Measurements from ENCODE around the gene VRK1. TPM values are rescaled to one million over a fixed set of nuclear protein-coding genes. Genes with fewer than 3 reads are reported as not detected.

Gene VRK1
- total RNA-seq, 1 donor from 2014 or later, result 126 TPM

DNA sequence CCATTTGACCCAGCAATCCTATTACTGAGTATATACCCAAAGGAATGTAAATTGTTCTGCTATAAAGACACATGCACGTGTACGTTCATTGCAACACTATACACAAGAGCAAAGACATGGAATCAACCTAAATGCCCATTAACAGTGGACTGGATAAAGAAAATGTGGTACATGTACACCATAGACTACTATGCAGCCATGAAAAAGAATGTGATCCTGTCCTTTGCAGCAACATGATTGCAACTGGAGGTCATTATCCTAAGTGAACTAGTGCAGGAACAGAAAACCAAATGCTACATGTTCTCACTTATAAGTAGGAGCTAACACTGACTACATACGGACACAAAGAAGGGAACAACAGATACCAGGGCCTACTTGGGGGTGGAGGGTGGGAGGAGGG is 45.7 kb upstream of the VRK1 start:
- Histone ChIP-seq H3K9me3 (ENCODE audit: low read depth) (no peaks in the 10 kb centered on the region), H3K27ac (no peak overlapping the region), H3K27me3 (no peaks in the 10 kb centered on the region), H2AFZ (replicated peaks) (no peak overlapping the region), H4K20me1 (ENCODE audit: low read depth) (no peaks in the 10 kb centered on the region), H3K9ac (no peak overlapping the region), H3F3A (ENCODE audit: low read depth) (peaks cover 15% of the 10 kb centered on the region), H3K4me3 (no peak overlapping the region), H3K4me2 (no peak overlapping the region), H3K79me2 (ENCODE audit: low read depth) (no peaks in the 10 kb centered on the region), H3K36me3 (no peaks in the 10 kb centered on the region), H3K4me1 (peaks cover 20% of the 10 kb centered on the region)
- Mint-ChIP-seq H3K4me3 (no peak overlapping the region), H3K4me1 (peaks cover 43% of the 10 kb centered on the region), H3K36me3 (no peaks in the 10 kb centered on the region), H3K27ac (no peak overlapping the region), H3K27me3 (ENCODE audit: insufficient read depth, low read depth) (peaks cover 2% of the 10 kb centered on the region), H3K9me3 (no peaks in the 10 kb centered on the region)
- DNase-seq (ENCODE audit: low spot score), result no peak
- TF ChIP-seq EZH2 (IDR thresholded peaks at IDR 0.05), result no peak
- TF ChIP-seq EZH2phosphoT487 (IDR thresholded peaks at IDR 0.05), result no peak
- TF ChIP-seq, protein P1, sequence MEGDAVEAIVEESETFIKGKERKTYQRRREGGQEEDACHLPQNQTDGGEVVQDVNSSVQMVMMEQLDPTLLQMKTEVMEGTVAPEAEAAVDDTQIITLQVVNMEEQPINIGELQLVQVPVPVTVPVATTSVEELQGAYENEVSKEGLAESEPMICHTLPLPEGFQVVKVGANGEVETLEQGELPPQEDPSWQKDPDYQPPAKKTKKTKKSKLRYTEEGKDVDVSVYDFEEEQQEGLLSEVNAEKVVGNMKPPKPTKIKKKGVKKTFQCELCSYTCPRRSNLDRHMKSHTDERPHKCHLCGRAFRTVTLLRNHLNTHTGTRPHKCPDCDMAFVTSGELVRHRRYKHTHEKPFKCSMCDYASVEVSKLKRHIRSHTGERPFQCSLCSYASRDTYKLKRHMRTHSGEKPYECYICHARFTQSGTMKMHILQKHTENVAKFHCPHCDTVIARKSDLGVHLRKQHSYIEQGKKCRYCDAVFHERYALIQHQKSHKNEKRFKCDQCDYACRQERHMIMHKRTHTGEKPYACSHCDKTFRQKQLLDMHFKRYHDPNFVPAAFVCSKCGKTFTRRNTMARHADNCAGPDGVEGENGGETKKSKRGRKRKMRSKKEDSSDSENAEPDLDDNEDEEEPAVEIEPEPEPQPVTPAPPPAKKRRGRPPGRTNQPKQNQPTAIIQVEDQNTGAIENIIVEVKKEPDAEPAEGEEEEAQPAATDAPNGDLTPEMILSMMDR (IDR thresholded peaks at IDR 0.05), result no peak

DNA sequence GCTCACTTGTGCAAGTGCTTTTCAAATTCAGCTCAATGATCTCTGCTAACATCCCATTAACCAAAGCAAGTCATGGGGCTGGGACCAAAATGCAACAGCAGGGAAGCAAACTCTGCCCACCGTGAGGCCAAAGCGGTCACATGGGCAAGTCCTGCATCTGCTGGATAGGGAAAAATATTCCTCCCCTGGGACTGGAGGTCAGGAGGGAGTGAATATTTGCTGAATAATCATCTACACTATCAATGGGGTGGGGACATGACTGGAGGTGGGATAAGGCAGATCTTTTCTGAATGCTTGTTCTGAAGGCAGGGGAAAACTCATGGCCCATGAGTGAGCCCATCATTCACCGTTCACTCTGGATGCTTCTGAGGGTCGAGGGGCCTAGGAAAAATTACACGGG is 45.1 kb upstream of the VRK1 start:
- Histone ChIP-seq H3K4me2 (no peak overlapping the region), H3K9me3 (ENCODE audit: low read depth) (no peaks in the 10 kb centered on the region), H3K4me3 (no peak overlapping the region), H3K36me3 (no peaks in the 10 kb centered on the region), H3K4me1 (peaks cover 20% of the 10 kb centered on the region), H4K20me1 (ENCODE audit: low read depth) (no peaks in the 10 kb centered on the region), H2AFZ (replicated peaks) (no peak overlapping the region), H3K9ac (no peak overlapping the region), H3F3A (ENCODE audit: low read depth) (peaks cover 15% of the 10 kb centered on the region), H3K27ac (no peak overlapping the region), H3K79me2 (ENCODE audit: low read depth) (no peaks in the 10 kb centered on the region), H3K27me3 (no peaks in the 10 kb centered on the region)
- no peak overlapping the region for H3K4me3 Mint-ChIP-seq
- H3K36me3 Mint-ChIP-seq, result no peaks in the 10 kb centered on the region
- peaks cover 5% of the 10 kb centered on the region for H3K27me3 Mint-ChIP-seq (ENCODE audit: insufficient read depth, low read depth)
- no peaks in the 10 kb centered on the region for H3K9me3 Mint-ChIP-seq
- H3K27ac Mint-ChIP-seq, result peak overlapping the region; percentile 74
- no peak for DNase-seq (ENCODE audit: low spot score)
- H3K4me1 Mint-ChIP-seq, result peaks cover 44% of the 10 kb centered on the region
- TF ChIP-seq, protein P1 (IDR thresholded peaks at IDR 0.05), result no peak
- TF ChIP-seq EZH2phosphoT487 (IDR thresholded peaks at IDR 0.05), result no peak
- no peak for TF ChIP-seq EZH2 (IDR thresholded peaks at IDR 0.05)

DNA sequence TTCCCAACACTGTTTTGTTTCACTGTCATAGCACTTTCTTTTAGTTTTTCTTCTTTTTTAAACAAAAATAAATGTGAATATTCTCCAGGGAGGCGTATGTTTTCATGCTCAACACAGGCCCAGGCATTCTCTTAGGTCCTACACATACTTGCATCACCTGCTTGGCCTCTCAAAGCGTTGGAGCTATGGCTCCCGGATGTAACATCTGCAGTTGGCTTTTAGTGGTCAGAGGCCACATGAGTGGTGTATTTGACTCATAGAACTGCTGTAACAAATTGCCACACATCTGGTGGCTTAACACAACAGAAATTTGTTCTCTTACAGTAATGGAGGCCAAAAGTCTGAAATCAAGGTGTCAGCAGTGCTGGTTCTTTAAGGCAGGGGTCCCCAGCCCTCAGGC is 44.6 kb upstream of the VRK1 start:
- DNase-seq (ENCODE audit: low spot score), result no peak
- H3K4me1 Mint-ChIP-seq, result peaks cover 45% of the 10 kb centered on the region
- Histone ChIP-seq H2AFZ (replicated peaks) (no peak overlapping the region), H3K4me3 (no peak overlapping the region), H3K79me2 (ENCODE audit: low read depth) (no peaks in the 10 kb centered on the region), H3K4me2 (no peak overlapping the region), H4K20me1 (ENCODE audit: low read depth) (no peaks in the 10 kb centered on the region), H3K36me3 (no peaks in the 10 kb centered on the region), H3K9me3 (ENCODE audit: low read depth) (no peaks in the 10 kb centered on the region), H3K4me1 (peaks cover 20% of the 10 kb centered on the region), H3K27me3 (no peaks in the 10 kb centered on the region), H3F3A (ENCODE audit: low read depth) (peaks cover 15% of the 10 kb centered on the region), H3K27ac (no peak overlapping the region), H3K9ac (no peak overlapping the region)
- H3K4me3 Mint-ChIP-seq, result no peak overlapping the region
- peaks cover 8% of the 10 kb centered on the region for H3K27me3 Mint-ChIP-seq (ENCODE audit: insufficient read depth, low read depth)
- no peak for TF ChIP-seq EZH2phosphoT487 (IDR thresholded peaks at IDR 0.05)
- TF ChIP-seq EZH2 (IDR thresholded peaks at IDR 0.05), result no peak
- TF ChIP-seq, protein P1 (IDR thresholded peaks at IDR 0.05), result no peak
- H3K27ac Mint-ChIP-seq, result peak overlapping the region; percentile 74
- H3K36me3 Mint-ChIP-seq, result no peaks in the 10 kb centered on the region
- H3K9me3 Mint-ChIP-seq, result no peaks in the 10 kb centered on the region

Data from neural progenitor cell (in vitro differentiated cells).